OCI-LY3 (cell line): ENCODE measurements around the gene FBXO17.

Experiments used
- CTCF ChIP-seq: fragments of 200-600, 300-600 bp; sonication (generic); IDR thresholded peaks from 2 replicates; pipeline ENCODE4 v1.5.1; 2014; ENCODE audit warnings: antibody characterized with exemption, low read length, low read depth
- EZH2phosphoT487 ChIP-seq: fragments of 200-600 bp; shearing (Covaris generic); IDR thresholded peaks from 2 replicates; pipeline ENCODE4 v1.6.1; 2018; ENCODE audit warnings: antibody characterized with exemption, mixed run types, low read depth

- TF ChIP-seq CTCF (no peak), EZH2phosphoT487 (no peak)
These were observed 73.9 kb downstream of the FBXO17 start for GRCh38 chr19:38901683-38902082.
